ENCODE measurements around the gene MECP2.

DNA sequence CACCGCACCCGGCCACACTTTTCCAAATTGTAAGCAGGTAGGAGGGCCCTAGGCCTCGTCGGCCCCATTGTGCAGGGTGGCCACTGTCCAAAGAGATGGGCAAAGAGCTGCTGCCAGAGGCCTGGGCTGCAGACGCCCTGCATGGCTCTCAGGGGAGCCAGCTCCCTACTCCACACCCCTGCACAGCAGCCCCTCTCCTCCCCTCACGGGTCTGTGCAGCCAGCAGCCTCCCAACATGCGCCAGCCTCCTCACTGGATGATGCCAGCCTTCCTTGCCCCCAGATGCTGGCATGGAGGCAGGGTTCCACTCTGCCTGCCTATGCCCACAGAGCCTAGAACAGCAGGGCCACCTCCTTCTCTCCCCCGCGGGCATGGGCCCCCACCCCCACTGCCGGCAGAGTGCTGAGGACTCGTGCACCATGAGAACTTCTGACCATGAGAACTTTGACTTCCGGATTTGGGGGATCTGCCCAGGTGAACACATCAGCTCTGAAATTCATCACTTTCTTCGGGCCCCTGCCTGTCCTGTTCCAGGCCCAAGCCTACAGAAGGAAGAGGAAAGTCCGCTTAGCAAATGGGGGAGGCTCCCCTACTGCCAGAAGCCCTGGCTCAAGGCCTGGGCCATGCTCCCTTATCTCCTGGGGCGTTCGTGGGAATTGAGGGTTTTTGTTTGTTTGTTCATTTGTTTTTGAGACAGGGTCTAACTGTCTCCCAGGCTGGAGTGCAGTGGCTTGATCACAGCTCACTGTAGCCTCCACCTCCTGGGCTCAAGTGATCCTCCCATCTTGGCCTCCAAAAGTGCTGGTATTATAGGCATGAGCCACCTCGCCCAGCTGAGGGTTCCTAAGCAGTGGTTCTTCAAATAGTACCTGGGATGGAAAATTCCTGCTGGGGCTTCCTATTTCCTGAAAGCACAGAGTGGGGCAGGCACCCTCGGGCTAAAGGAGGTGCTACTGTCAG, 85.9 kb downstream of the MECP2 start:
- TF ChIP-seq ZSCAN22 (CRISPR knock-in tag; IDR thresholded peaks at IDR 0.05) (no peak), ZNF564 (CRISPR knock-in tag; IDR thresholded peaks at IDR 0.05) (no peak), POLR2AphosphoS5 (IDR thresholded peaks at IDR 0.05; ENCODE audit: low read depth, low read length) (no peak), CCDC6 (CRISPR knock-in tag; IDR thresholded peaks at IDR 0.05) (no peak), SMC3 (IDR thresholded peaks at IDR 0.05; ENCODE audit: low read length) (no peak), NR2C2 (CRISPR knock-in tag; IDR thresholded peaks at IDR 0.05; ENCODE audit: borderline replicate concordance) (no peak), RARA (CRISPR knock-in tag; IDR thresholded peaks at IDR 0.05) (no peak), TBX2 (CRISPR knock-in tag; IDR thresholded peaks at IDR 0.05; ENCODE audit: borderline replicate concordance) (no peak)
- TF ChIP-seq, protein P1, sequence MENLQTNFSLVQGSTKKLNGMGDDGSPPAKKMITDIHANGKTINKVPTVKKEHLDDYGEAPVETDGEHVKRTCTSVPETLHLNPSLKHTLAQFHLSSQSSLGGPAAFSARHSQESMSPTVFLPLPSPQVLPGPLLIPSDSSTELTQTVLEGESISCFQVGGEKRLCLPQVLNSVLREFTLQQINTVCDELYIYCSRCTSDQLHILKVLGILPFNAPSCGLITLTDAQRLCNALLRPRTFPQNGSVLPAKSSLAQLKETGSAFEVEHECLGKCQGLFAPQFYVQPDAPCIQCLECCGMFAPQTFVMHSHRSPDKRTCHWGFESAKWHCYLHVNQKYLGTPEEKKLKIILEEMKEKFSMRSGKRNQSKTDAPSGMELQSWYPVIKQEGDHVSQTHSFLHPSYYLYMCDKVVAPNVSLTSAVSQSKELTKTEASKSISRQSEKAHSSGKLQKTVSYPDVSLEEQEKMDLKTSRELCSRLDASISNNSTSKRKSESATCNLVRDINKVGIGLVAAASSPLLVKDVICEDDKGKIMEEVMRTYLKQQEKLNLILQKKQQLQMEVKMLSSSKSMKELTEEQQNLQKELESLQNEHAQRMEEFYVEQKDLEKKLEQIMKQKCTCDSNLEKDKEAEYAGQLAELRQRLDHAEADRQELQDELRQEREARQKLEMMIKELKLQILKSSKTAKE (CRISPR knock-in tag; IDR thresholded peaks at IDR 0.05; ENCODE audit: borderline replicate concordance): no peak
- TF ChIP-seq, protein P2, sequence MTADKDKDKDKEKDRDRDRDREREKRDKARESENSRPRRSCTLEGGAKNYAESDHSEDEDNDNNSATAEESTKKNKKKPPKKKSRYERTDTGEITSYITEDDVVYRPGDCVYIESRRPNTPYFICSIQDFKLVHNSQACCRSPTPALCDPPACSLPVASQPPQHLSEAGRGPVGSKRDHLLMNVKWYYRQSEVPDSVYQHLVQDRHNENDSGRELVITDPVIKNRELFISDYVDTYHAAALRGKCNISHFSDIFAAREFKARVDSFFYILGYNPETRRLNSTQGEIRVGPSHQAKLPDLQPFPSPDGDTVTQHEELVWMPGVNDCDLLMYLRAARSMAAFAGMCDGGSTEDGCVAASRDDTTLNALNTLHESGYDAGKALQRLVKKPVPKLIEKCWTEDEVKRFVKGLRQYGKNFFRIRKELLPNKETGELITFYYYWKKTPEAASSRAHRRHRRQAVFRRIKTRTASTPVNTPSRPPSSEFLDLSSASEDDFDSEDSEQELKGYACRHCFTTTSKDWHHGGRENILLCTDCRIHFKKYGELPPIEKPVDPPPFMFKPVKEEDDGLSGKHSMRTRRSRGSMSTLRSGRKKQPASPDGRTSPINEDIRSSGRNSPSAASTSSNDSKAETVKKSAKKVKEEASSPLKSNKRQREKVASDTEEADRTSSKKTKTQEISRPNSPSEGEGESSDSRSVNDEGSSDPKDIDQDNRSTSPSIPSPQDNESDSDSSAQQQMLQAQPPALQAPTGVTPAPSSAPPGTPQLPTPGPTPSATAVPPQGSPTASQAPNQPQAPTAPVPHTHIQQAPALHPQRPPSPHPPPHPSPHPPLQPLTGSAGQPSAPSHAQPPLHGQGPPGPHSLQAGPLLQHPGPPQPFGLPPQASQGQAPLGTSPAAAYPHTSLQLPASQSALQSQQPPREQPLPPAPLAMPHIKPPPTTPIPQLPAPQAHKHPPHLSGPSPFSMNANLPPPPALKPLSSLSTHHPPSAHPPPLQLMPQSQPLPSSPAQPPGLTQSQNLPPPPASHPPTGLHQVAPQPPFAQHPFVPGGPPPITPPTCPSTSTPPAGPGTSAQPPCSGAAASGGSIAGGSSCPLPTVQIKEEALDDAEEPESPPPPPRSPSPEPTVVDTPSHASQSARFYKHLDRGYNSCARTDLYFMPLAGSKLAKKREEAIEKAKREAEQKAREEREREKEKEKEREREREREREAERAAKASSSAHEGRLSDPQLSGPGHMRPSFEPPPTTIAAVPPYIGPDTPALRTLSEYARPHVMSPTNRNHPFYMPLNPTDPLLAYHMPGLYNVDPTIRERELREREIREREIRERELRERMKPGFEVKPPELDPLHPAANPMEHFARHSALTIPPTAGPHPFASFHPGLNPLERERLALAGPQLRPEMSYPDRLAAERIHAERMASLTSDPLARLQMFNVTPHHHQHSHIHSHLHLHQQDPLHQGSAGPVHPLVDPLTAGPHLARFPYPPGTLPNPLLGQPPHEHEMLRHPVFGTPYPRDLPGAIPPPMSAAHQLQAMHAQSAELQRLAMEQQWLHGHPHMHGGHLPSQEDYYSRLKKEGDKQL (CRISPR knock-in tag; IDR thresholded peaks at IDR 0.05; ENCODE audit: low read depth): no peak
- TF ChIP-seq, protein P3, sequence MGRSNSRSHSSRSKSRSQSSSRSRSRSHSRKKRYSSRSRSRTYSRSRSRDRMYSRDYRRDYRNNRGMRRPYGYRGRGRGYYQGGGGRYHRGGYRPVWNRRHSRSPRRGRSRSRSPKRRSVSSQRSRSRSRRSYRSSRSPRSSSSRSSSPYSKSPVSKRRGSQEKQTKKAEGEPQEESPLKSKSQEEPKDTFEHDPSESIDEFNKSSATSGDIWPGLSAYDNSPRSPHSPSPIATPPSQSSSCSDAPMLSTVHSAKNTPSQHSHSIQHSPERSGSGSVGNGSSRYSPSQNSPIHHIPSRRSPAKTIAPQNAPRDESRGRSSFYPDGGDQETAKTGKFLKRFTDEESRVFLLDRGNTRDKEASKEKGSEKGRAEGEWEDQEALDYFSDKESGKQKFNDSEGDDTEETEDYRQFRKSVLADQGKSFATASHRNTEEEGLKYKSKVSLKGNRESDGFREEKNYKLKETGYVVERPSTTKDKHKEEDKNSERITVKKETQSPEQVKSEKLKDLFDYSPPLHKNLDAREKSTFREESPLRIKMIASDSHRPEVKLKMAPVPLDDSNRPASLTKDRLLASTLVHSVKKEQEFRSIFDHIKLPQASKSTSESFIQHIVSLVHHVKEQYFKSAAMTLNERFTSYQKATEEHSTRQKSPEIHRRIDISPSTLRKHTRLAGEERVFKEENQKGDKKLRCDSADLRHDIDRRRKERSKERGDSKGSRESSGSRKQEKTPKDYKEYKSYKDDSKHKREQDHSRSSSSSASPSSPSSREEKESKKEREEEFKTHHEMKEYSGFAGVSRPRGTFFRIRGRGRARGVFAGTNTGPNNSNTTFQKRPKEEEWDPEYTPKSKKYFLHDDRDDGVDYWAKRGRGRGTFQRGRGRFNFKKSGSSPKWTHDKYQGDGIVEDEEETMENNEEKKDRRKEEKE (IDR thresholded peaks at IDR 0.05): no peak
